Measurements from ENCODE around the gene E2F1. TPM values are rescaled to one million over a fixed set of nuclear protein-coding genes. Genes with fewer than 3 reads are reported as not detected.

The E2F1 gene, protein sequence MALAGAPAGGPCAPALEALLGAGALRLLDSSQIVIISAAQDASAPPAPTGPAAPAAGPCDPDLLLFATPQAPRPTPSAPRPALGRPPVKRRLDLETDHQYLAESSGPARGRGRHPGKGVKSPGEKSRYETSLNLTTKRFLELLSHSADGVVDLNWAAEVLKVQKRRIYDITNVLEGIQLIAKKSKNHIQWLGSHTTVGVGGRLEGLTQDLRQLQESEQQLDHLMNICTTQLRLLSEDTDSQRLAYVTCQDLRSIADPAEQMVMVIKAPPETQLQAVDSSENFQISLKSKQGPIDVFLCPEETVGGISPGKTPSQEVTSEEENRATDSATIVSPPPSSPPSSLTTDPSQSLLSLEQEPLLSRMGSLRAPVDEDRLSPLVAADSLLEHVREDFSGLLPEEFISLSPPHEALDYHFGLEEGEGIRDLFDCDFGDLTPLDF
- 11.2 and 11.7 TPM in 2 replicates for total RNA-seq

GRCh38 chr20:33686100-33686983 is at the start of gene E2F1:
Gene E2F1, minus strand, starts transcription at chr20:33686385. Its CDS starts 121 bp downstream, at chr20:33686264.

DNA sequence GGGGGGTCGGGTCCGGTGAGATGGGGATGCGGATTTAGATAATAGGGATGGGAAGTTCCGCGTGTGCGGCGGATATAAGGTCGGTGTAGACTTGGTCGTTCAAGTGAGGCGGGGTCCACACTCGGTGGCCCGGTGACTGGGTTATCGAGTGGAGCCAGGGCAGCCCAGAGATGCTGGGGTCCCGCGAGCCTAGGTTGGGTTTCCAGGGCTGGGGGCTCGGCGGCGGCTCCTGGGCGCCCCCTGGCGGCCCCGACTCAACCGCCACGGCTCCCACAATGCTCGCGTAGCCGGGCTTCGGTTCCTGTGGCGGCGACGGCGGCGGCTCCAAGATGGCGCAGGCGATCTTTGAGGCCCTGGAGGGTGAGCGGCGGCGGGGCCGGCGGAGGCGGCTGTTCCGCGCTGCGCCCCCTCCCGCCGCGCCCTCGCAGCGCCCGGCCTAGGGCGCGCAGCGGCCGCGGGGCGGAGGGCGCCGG is 45.5 kb upstream of the E2F1 start, which contains the start of gene ZNF341:
Gene ZNF341 (plus strand): TSS at position 304 of the 473 bp plus-strand sequence. CDS start 26 bp downstream, at position 330.

DNA sequence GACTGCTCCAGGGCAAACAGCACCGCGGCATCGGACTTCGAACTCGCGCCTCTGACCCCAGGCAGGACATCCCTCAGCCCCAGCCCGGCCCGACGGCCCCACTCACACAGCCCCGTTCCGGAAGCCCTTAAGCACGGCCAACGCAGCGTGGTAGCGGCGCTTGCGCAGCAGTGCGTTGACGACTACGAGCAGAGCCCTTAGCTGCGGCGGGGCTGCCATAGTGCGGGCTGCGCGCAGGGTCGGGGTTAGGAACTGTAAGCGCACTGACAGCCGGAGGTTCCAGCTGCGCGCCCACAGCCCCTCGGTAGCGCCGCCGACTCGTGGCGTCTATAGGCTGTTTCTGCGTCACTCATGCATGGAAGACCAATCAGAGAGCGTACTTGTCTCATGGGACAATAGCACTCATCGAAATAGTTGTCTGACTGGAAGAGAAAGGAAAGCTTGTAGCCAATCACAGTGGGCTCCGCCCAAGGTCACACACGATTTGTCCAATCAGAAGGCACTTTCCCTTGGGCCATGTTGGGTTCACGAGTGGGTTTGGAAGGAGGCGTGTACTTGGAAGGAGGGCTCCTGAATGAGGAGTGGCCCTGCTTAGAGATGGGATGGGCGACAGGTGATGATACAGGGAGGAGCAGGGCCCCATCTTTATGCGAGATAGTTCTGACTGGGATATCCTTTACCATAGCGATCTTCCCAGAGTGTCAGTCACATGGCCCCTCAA is 34.0 kb upstream of the E2F1 start, which contains the start of gene PXMP4:
Gene PXMP4 (minus strand): TSS at position 322 of the 721 bp plus-strand sequence. CDS start 103 bp downstream, at position 219.

DNA sequence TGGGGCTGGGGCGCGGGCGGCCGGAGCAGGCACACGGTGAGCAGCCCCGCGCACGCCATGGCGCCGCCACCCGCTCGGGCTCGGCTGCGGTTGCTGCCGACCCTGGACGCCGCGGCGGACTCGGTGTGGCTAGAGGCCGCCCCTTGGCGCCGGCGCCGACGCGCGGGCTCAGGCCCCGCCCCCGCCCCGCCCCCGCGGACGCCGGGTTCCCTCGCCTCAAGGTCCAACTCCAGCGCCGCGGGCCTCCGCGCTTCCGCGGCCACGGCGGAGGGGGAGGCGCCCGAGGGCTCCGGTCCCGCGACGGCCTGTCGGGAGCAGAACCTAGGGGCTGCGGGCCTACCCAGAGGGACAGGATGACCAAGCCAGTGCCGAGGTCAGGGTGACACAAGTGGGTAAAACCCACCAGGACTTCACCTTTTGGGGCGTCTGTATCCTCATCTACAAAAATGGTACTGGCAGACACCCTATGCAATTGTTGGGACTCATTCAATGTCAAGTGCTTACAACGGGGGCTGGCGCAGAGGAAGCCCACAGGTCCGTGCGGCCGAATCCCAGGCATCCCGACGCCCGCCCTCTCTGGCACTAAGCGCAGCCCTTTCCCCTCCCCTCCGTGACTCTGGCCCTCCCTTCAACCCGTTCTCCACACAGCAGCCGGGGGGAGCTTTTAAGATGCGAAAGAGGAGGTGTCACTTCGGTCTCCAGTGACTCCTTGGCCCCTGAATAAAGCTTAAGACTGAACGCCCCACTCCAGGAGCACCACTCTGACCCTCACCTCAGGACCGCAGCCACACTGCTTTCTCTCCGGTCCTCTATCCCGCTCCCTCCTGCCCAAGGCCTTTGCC is 11.7 kb downstream of the E2F1 start, which contains the start of gene NECAB3:
Gene NECAB3 (minus strand): TSS at position 135 of the 842 bp plus-strand sequence. CDS start 76 bp downstream, at position 59.

DNA sequence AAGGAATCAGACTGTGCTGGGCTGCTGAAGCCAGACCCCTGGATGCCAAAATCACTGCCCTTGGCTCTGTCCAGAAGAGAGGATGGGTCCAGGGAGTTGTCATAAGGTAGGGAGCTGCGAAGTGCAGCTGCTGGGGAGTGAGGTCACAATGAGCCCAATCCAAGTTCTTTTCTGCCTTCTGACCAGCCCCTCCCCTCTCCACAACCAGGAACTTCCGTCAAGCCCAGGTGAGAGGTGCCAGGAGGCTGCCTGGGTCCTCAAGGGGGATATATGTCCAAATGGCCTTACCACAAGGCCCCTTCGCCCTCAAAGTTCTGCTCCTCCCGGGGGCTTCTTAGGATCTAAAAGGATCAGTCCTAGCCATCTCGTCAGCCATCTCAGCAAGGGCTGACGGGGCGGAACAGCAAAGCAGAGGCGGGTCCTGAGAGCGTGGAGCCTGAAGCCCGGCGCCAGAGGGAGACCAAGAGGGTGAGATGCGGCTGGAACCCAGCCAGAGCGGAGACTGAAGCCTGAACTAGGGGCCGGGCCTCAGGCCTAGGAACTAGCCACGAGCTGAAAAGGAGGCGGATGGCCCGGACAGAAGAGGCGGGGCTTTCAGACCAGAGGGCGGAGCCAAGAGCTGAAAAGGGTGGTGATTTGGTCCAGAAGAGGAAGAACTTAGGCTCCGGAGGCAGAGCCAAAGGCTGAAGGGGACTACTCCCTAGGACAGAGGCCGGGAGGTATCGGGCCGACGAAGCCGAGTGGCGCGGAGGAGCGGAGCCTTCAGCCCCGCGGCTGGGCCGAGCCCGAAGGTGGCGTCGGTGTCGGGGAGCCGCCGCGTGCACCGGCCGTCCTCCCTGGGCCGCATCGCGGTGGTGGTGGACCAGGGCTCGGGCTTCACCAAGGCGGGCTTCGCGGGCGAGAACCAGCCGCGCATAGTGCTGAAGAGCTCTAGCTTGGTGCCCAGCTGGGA is 19.6 kb downstream of the E2F1 start, which contains the start of gene ACTL10:
Gene ACTL10 (plus strand): TSS at position 651 of the 952 bp plus-strand sequence. CDS start 555 bp downstream, outside the sequence.

GRCh38 chr20:33662172-33662571 is 24.0 kb downstream of the E2F1 start, which contains the start of gene C20orf144:
Gene C20orf144, plus strand, starts transcription at chr20:33662327. Its CDS starts 19 bp downstream, at chr20:33662346.

Other genes with a start within 250 kb of the E2F1 start
- gene SNTA1, start 242.6 kb downstream of the E2F1 start, total RNA-seq: 7.6 and 8.5 TPM in 2 replicates
- 4.4 and 4.5 TPM in 2 replicates for gene CBFA2T2, start 196.3 kb downstream of the E2F1 start, total RNA-seq
- gene C20orf144, start 24.1 kb downstream of the E2F1 start, total RNA-seq: 0.05 TPM in 1 of 2 replicates, not detected in the other
- 1.6 and 1.8 TPM in 2 replicates for gene ACTL10, start 19.4 kb downstream of the E2F1 start, total RNA-seq
- 1.7 and 3.5 TPM in 2 replicates for gene NECAB3, start 12.0 kb downstream of the E2F1 start, total RNA-seq
- gene PXMP4, start 33.9 kb upstream of the E2F1 start, total RNA-seq: 4.3 and 9.2 TPM in 2 replicates
- 1.6 and 2.4 TPM in 2 replicates for gene ZNF341, start 45.6 kb upstream of the E2F1 start, total RNA-seq
- gene CHMP4B, start 125.0 kb upstream of the E2F1 start, total RNA-seq: 64.1 and 68.0 TPM in 2 replicates